KOPT-K1 (cell line): Measurements from ENCODE around the gene CHID1.

Experiments used
- H3K27ac ChIP-seq: fragments of 200-600 bp; sonication (generic); 2 replicates; pipeline ENCODE4 v1.5.1; 2016; ENCODE audit warnings: antibody characterized with exemption, mild to moderate bottlenecking, low read depth, low read length; ENCODE audit not compliant: poor library complexity, severe bottlenecking
- H3K36me3 ChIP-seq: fragments of 200-600 bp; sonication (generic); 2 replicates; pipeline ENCODE4 v1.5.1; 2017; ENCODE audit warnings: antibody characterized with exemption, mild to moderate bottlenecking, low read length, moderate library complexity; ENCODE audit not compliant: insufficient read depth
- H3K9me3 ChIP-seq: fragments of 200-600 bp; sonication (generic); 2 replicates; pipeline ENCODE4 v1.5.1; 2017; ENCODE audit warnings: antibody characterized with exemption, low read length, mild to moderate bottlenecking; ENCODE audit not compliant: insufficient read depth, poor library complexity, severe bottlenecking

The CHID1 gene

DNA sequence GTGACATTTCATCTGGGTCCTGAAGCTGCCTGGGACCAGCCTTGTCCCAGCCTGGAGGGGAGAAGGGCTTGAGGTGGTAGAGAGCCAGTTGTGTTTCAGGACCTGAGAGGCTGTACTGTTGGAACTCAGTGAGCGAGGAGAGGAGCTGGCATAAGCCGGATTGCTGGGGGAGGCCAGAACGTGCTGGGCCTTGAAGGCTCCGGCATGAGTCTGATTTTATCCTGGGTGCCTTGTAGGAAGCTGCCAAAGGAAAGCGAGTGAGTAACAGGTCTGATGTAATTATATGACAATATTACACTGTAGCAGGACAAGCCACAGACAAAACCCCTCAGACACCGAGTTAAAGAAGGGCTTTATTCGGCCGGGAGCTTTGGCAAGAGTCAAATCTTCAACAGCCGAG lies 32.2 kb upstream of the CHID1 start:
- Histone ChIP-seq H3K27ac (no peak overlapping the region), H3K9me3 (no peaks in the 10 kb centered on the region), H3K36me3 (no peaks in the 10 kb centered on the region)

DNA sequence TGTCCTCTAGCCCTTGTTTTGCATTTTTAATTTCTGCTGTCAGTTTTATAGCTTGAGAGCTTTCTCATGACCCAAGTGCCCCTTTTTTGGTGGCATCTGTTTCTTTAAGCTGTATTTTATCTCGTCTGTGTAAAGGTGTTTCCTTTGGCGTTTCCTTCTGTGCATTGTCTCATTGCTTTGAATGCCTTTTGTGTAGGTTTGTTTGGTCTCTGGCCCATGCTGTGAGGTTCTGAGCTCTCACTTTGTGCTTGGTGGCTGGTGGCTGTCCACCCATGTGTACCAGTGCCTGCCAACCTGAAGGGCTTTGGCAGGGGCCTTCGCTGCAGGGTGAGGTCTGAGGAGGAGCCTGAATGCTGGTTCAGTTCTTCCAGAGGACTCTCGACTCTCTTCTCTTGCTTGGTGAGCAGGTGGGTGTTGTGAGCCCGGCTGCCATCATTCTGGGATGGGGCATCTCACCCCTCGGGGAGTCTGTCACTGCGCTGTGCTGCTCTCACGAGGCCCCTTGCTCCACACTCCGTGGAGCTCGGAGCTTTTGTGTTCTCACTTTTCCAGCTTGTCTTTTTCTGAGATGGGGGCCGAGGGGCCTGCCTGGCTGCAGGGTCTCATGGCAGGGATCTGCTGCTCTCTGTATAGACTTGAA lies 30.0 kb upstream of the CHID1 start:
- H3K9me3 ChIP-seq = no peaks in the 10 kb centered on the region
- H3K36me3 ChIP-seq = no peaks in the 10 kb centered on the region
- peak overlapping the region; percentile 40 for H3K27ac ChIP-seq

DNA sequence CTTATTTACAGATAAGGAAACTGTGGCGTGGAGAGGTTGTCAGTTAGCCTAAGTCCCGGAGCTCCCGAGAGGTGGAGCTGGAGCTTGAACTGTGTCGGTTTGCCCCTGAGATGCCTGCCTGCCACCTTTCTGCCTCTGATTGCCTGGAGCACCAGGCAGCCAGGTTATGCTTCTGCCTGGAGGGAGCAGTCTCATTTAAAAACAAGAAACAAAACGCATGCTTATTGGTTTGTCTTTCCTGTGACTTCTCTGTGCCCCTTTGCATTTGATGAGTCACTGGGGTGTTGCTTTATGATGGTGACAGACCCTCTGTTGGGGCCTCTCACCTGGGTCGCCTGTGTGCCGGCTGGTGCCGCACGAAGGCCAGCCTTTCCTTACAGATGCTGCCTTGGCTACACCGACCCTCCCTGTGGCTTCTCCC lies 27.2 kb upstream of the CHID1 start:
- no peaks in the 10 kb centered on the region for H3K9me3 ChIP-seq
- H3K36me3 ChIP-seq = no peaks in the 10 kb centered on the region
- H3K27ac ChIP-seq = no peak overlapping the region

DNA sequence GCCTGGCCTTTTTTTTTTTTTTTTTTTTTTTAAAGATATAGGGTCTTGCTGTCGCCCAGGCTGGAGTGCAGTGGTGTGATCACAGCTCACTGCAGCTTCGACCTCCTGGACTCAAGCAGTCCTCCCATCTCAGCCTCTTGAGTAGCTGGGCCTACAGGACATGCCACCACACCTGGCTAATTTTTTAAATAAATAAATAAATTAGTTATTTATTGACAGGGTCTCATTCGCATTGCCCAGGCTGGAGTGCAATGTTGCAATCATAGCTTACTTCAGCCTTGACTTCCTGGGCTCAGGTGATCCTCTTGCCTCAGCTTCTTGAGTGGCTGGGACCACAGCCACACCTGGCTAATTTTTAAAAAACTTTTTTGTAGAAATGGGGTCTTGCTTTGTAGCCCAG lies 25.6 kb upstream of the CHID1 start:
- no peaks in the 10 kb centered on the region for H3K9me3 ChIP-seq
- no peak overlapping the region for H3K27ac ChIP-seq
- H3K36me3 ChIP-seq = no peaks in the 10 kb centered on the region

DNA sequence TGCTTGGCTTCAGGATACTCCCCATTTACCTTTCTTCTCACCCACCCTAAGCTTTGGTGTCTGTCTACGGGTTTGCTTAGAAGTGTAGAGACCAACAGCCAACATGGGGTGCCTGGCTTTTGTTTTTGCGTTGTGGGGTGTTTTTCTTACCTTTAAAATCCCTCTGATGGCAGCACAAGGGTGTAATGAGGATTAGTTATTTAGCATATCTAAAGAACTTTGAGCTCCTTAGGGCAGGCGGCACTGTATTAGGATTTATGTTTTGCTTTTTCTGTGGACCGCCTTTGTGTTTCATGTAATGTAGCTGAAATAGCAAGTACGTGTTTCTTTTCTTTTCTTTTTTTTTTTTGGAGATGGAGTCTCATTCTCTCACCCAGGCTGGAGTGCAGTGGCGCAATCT lies 23.9 kb upstream of the CHID1 start:
- Histone ChIP-seq H3K27ac (no peak overlapping the region), H3K36me3 (no peaks in the 10 kb centered on the region), H3K9me3 (no peaks in the 10 kb centered on the region)

DNA sequence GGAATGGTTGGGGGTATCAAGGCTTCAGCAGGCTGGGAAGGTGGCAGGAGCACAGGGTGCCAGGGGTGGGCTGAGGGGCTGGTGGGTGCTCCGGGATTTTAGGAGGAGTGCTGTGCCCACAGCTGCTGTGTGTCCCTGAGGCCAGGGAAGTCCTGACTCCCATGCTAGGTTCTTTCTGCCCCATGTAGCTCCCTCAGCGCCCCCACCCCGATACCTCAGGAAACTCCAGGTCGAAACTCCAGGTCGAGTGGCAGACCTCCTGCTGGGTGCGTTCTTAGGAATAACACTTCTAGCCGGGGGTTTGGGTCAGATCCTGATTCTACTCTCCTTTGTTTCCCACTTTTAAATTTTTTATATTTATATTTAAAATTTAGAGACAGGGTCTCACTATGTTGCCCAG lies 23.3 kb upstream of the CHID1 start:
- H3K36me3 ChIP-seq = no peaks in the 10 kb centered on the region
- no peak overlapping the region for H3K27ac ChIP-seq
- no peaks in the 10 kb centered on the region for H3K9me3 ChIP-seq

DNA sequence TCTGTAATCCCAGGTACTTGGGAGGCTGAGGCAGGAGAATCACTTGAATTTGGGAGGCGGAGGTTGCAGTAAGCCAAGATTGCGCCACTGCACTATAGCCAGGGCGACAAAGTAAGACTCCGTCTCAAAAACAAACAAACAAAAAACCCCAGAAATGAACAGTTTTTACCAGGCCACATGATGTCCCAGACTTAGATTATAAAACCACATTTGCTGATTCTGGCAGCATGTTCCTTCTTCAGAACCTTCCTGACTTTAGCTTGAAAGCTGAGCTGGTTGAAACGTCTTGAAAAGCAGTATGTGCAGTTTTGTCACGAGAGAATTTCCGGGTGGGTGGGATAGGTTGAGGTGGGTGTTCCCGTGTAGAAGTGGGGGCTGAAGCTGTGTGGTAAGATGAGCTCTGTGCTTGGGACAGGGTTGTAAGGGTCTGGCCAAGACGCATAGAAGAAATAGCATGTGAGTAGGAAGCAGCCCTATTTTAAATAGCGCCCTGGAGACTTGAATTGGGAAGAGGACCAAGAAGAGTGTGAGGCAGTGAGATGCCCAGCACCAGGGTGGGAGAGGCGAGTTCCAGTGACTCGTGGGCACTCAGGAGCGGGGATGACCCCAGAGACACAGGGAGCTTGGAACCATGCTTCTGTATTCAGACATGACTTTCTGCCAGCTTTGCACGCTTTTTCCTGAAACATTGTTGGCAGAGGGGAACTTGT lies 22.7 kb upstream of the CHID1 start:
- no peaks in the 10 kb centered on the region for H3K9me3 ChIP-seq
- H3K36me3 ChIP-seq = no peaks in the 10 kb centered on the region
- H3K27ac ChIP-seq = no peak overlapping the region

DNA sequence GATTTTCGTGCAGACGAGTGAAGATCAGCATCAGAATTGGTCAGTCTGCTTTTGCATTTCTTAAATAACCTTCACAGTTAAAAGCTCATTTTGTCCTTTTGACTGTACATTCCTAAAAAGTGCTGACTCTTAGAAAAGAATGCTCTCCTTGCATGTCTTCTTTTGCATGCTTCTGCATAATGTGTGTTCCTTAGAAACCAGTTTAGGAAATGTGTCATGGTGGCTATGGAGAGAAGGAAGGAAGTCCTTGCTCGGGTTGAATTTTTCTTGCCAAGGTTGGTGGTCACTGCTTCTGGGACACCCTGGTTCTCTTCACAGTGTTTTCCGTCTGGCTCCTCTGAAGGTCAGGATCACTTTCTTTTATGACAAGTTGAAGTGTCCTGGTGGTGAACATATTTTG lies 21.8 kb upstream of the CHID1 start:
- Histone ChIP-seq H3K9me3 (no peaks in the 10 kb centered on the region), H3K36me3 (no peaks in the 10 kb centered on the region), H3K27ac (no peak overlapping the region)

DNA sequence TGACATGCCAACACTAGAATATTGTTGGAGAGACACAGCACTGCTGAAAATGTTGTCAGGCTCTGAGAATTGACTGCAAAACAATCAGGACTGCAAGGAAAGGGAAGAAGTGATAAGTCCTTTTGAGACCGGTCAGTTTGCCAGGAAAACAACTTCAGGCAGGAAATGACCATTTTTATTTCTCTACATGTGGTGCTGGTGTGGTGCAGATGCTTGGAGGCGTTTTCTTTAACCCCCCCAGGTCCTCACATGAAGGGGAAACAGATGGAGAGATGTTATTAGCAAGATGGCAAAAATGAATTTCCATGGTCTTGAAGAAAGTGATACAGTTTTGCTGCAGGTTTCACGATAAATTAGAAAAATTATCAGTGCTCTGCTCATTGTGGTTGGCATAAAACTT lies 20.8 kb upstream of the CHID1 start:
- H3K27ac ChIP-seq = no peak overlapping the region
- H3K9me3 ChIP-seq = no peaks in the 10 kb centered on the region
- no peaks in the 10 kb centered on the region for H3K36me3 ChIP-seq

DNA sequence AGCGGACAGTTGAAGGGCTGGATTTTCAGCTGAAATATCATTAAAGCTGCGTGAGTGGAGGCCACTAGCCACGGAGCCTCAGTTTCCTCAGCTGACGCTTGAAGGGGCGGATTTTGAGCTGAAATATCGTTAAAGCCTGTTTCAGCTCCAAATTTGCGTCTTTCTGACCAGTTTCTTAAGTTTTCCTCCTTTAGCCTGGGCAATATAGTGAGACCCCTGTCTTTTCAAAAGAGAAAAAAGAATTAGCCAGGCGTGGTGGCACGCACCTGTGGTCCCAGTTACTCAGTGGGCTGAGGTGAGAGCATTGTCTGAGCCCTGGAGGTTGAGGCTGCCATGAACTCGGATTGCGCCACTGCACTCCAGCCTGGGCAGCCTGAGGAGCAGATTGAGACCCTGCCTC lies 18.8 kb upstream of the CHID1 start:
- Histone ChIP-seq H3K27ac (no peak overlapping the region), H3K9me3 (no peaks in the 10 kb centered on the region), H3K36me3 (no peaks in the 10 kb centered on the region)

DNA sequence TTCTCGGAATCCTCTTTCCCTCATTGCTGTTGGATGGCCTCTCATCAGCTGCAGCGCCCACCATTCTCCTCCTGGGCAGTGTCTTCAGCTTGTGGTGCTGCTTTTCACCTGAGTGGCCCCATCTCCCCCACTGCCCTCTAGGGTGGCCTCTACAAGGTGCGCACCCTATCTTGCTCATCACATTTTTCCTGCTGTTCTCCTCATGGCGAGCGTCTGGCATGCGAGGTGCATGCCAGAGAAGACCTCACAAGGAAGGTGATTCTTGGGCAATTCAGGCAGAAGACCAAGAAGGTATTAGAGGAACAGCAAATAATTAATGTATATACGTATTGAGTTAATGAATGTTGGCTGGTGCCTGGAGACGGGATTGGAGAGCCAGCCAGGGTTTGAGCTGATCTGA lies 18.2 kb upstream of the CHID1 start:
- no peaks in the 10 kb centered on the region for H3K9me3 ChIP-seq
- peak overlapping the region; percentile 33 for H3K27ac ChIP-seq
- H3K36me3 ChIP-seq = no peaks in the 10 kb centered on the region

DNA sequence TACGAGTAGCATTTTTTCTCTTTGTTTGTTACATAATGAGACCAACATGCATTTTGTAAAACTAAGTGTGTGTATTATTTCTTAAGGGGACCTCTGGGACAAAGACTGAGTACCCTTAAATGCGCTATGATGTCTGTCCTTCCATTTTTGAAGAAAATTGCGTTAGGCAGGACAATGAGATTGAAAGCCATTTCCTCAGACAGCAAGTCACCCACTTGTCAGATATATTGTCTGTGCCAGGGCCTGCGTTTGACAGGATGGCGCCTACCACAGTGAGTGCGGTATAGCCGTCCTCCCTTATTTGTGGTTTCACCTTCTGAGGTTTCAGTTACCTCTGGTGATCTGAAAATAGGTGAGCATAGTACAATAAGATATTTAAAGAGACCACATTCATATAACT lies 17.3 kb upstream of the CHID1 start:
- no peaks in the 10 kb centered on the region for H3K36me3 ChIP-seq
- peak overlapping the region; percentile 33 for H3K27ac ChIP-seq
- no peaks in the 10 kb centered on the region for H3K9me3 ChIP-seq

DNA sequence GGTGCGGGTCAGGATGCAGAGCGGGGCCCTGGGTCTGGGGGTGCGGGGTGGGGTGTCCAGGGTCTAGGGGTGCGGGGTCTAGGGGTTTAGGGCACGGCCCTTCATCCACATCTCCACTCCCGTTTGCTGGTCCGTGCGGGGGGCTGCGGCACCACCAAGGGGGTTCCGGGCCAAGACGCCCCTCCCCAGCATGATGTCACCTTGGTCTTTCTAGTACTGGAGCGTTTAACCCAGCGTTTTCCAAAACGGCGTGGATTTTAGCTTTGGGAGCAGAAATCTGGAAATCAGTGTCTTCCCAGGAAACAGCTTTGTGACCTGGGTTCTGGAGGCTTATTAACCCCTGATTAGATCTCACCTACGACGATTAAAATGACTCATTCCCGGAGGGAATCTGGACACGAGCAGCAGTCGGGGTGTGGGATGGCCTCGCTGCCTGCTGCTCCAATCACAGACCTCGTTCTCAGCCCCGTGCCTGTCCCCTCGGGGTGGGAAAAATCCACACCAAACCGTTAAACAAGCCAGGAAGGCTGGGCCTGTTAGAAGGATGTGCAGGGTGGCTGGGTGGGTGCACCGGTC lies 15.8 kb upstream of the CHID1 start:
- Histone ChIP-seq H3K36me3 (no peaks in the 10 kb centered on the region), H3K27ac (peak overlapping the region; percentile 68), H3K9me3 (no peaks in the 10 kb centered on the region)

DNA sequence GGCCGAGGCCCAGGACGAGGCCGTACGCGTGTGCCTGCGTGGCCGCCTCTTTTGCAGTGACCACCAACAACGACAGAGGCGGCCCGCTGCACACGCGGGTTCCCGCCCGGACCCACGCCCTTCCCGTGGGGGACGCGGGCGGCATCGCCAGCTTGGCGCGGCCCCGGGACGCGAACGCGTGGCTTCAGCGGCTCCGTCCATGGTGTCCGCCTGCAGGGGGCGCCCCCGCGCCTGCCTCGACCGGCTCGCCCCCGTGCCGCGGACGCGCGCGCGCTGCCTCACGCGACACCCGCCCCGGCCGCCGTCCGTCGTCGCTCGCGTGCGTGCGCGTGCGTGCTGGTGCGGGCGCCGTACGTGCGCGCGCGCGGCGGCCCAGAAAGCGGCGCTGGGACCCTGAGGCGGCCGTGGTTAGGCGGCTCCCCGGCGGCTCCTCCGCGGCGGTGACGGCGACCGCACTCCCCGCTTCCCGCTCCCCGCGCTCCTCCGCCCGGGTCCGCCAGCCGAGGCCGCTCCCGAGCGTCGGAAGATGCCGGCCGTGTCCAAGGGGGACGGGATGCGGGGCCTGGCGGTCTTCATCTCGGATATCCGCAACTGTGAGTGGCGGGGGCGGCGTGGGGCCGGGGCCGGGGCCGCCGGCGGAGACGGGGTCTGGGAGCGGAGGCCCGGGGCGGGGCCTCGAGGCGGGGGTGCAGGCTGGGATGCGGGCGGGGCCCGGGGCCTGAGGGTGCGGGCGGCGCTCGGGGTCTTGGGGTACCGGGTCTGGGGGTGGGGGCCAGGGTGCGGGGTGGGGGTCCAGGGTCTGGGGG lies 15.1 kb upstream of the CHID1 start, which contains the start of gene AP2A2:
TSS of gene AP2A2 (plus strand) at position 375 of the 806 bp plus-strand sequence. CDS start at position 527, 152 bp downstream.
- H3K36me3 ChIP-seq = no peaks in the 10 kb centered on the region
- H3K9me3 ChIP-seq = no peaks in the 10 kb centered on the region
- H3K27ac ChIP-seq = peak within 1 kb of the TSS; percentile 68

DNA sequence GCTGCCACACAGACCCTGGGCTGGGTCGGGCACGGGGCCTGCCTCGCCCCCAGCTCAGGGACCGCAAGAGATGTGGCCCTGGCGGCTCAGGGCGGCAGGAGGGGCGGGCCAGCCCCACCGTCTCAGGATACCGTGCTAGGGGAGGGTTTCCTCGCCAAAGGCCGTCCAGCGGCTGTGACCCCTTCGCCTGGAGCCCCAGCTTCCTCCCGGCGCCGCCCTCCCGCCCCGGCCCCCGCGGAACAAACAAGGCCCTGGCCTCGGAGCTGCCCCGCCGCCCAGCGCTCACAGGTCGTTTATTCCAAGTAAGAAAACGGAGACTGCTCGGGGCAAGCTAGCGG lies 14.5 kb upstream of the CHID1 start:
- Histone ChIP-seq H3K9me3 (no peaks in the 10 kb centered on the region), H3K27ac (no peak overlapping the region)

More for the DNA sequence above, 14.5 kb upstream of the CHID1 start:
- no peaks in the 10 kb centered on the region for H3K36me3 ChIP-seq
